Stimulated activated CD4-positive, alpha-beta T cell treated with anti-CD3 and anti-CD28 coated beads, Interleukin-4, amount 100 ng/mL, for 4 hours (primary cell): Measurements from ENCODE around the gene RNF5.
A peak's percentile ranks its signal among the peaks of the same experiment; 100 is the strongest.
"Not testable (repeated sequence)": the region's sequence is repeated elsewhere in the genome, so short reads cannot be mapped to it uniquely, and the experiment has no call there.

Experiments used
- DNase-seq, 2 experiments: peaks; one replicate each; pipeline ENCODE4 v3.0.0-alpha.2; 2020

RNF5 gene

DNA sequence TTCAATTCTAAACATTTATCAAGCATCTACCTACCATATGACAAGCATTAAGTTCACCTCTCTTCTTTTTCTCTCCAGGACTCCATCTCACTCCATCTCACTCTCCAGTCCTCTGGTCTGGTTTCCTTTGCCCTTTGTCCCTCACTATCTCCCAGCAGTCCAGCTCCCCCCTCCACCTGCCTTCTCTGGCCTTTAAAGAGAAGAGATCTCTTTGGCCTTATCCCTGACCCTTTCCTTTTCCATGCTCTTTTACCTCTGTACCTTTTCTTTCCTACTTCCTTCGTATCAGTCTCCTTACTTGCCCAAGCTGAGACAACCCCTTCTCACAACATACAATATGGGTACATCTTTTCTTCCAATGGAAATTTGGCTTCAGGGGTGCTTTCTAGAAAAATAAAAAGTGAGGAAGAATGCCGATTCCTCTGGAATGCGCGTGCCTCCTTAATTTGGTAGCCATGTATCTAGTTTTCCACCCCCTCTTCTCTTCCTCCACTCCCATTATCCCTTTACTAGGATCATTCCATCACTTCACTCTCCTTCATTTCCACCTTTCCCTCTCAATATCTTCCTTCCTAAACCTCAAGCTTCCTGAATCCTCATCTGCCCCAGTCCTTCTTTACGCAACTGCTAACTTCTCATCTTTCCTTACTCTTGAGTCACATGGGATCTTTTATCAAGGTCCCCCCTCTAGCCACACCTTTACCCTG is 1.6 kb upstream of the RNF5 start:
- DNase-seq, result no peak

GRCh38 chr6:32177183-32177787 is 920 bp upstream of the RNF5 start:
- DNase-seq, result peak in 1 of 2 experiments; percentile 34

DNA sequence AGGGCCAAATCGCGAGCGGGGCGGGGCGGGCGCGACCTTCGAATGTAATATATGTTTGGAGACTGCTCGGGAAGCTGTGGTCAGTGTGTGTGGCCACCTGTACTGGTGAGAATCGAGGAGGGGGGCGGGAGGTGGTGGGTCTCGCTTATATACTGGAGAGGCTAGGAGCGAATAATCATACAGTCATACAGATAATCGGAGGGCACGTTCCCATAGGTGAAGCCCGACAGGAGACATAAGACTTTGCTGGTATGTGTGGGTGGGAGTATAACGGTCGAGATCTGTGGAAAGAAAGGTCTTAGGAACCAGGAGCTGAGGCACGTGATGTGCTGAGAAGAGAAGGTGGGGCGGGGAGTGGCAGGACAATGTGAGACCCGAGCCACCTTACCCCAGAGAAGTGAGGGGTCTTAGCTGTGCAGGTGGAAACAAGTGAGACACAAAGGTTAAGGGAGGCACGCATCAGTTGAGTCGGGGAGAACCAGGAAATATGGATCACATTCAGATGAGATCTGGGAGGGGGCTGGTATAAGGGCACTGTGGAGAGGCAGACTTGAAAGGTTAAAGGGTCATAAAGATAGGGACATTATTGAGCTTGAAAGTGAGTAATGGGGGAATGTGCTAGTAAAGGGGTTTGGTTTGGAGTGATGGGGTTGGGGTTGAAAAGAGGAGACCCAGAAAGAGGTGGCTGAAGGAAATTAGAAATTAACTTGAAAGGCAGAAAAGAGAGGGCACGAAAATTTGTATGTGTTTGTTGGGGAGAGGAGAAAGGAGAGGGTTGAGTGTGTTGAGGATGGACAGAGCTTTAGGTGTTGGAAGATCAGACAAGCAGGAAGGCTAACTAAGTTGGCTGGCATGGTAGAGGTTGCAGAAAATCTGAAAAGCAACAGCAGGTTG is 589 bp downstream of the RNF5 start:
- DNase-seq, result no peak

- no peak for DNase-seq
These were observed 1.7 kb downstream of the RNF5 start for GRCh38 chr6:32179766-32180405.

GRCh38 chr6:32181148-32181702 is 3.0 kb downstream of the RNF5 start:
- no peak for DNase-seq

DNA sequence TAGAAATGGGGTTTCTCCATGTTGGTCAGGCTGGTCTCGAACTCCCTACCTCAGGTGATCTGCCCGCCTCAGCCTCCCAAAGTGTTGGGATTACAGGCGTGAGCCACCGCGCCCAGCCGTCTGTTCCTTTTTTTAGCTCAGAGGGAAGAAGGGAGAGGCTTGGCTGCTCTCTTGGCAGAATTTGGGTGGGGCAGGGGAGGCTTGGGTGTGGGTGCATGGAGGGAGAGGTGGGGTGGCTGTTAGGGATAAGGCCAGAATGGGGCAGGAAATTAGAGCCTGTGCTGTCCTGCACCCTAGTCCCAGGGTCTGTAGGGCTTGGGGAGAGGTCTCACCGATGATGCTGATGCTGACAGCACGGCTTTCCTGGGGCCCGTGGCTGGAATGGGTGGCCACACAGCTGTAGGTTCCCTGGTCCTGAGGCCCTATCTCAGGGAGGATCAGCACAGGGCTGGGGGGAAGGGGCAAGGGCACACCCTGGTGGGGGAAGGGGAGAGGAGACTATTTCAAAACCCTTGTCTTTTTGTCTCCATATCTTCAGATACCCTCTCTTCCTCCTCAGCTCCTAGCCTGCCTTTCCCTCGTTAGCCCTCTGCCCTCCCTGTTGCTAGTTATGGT is 3.8 kb downstream of the RNF5 start:
- DNase-seq, result no peak

DNA sequence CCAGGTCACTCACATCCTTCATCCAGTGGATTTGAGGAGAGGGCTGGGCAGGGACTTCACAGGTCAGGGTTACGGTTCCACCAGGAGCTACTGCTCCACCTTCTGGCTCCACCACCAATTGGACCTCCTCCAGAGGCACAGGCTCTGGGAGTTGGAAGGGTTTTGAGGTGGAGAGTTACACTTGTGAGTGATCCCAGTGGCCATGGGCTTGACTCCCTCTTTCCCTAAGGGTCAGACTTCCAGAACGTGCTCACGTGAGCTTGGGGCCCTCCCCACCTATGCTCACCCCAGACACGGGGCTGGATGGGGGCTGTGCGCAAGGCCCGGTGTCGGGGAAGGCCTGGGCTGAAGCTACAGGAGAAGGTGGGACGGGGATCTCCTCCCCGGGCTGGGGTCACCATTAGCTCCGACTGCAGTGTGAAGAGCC is 4.4 kb downstream of the RNF5 start:
- DNase-seq, result no peak

GRCh38 chr6:32183030-32183429 is 4.8 kb downstream of the RNF5 start:
- no peak for DNase-seq

DNA sequence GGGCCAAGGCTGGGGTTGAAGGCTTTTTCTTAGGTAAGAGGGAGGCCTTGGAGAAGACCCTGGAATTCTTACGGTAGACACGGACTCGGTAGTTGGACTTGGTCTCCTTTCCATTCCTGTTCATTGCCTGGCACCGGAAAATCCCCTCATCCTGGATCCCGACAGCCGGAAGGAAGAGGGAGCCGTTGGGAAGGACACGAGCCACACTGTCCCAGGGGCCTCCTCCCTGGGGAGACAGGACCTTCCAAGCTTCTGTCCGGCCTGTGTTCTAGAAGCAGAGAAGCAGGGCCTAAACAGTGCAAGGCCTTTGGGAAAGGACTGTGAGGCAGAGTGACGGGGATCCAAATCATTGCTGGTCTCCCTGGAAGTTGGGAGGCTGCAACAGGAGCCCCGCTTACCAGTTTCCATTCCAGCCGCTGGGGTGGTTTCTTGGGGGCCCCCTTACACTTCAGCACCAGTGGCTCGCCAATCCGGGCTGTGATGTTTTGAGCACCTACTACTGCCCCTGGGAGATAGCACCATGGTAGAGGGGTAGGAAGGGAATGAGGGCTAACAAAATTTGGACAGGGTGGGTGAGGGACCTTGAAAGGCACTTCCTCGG is 5.4 kb downstream of the RNF5 start:
- DNase-seq, result no peak

DNA sequence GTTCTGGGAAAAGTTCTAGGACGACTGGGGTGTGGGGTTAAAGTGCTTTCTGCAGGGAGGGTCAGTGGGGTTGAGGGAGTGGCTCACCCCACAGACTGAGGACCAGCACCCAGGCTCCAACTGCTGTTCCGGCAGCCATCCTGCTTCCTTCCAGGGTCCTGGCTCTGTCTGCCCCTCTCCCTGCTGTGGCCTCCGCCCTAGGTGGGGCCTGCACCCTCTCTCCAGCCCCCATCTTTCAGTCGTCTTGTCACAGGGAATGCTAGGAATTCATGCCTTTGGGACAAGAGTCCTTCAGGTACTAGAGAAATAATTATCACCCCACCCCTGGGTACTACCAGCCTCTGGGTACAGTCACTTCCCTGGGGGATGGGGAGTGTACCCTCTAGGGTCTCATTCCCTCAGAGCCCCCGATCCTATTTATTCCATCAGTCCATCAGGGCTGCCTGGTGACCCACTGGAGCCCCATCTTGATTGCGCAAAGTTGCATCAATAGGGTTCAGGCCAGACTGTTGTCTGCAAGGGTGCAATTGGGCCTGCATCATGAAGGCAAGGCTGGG is 6.0 kb downstream of the RNF5 start, which contains the start of gene AGER:
AGER (minus strand) TSS at position 170 of the 557 bp plus-strand sequence; CDS start at position 139, 31 bp downstream.
- DNase-seq, result no peak

DNA sequence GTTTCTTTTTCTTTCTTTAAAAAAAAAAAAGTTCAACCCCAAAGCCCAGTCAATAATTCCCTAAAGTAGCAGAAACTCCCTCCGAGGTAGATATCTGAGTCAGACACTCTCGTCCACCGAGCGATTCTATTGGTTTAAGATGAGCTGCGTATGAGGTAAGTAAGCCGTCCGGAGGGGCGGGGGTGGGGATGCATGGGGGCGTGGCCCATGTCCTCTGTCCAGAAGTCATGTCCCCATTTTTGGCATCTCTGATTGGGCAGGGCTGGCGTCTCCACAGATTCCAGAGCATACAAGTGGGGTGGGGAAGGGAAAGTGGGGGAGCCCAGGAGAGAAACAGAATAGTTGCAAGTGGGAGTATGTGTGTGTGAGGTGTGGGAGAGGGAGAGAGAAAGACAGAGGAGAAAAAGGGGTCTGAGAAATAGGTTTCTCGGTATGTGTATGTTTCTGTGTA is 7.5 kb downstream of the RNF5 start:
- peak; percentile 51 to 56 for DNase-seq

DNA sequence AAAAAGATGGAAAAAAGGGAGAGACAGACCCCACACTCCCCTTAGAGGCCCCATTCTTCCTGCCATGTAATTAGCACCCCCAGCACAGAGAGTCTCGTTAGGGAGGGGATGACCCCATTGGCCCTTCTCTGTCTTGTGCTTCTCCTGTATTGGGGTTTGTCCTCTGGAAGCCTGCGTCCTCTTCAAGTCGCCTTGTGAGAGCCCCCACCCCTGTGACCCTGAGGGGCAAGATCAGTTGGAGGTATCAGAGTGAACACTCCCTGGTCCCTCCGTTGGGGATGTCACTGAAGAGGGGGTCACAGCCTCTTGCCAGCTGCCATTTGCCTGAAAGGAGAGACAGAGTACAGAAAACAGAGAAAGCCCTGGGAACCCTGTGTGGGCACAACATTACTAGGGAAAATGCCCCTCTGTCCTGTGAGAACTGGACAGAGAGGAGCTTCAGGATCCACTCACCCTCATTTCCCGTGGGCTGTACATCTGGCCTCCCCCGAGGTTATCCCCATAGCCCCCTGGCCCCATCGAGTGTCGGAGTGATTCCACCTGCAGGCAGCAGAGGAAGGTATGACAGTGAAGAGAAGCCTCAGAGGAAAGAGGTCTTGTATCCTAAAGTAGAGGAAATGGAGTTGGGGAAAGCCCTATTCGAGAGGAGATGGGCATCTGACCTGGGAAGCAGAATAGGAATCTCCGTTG is 8.1 kb downstream of the RNF5 start:
- not testable (repeated sequence) for DNase-seq

DNA sequence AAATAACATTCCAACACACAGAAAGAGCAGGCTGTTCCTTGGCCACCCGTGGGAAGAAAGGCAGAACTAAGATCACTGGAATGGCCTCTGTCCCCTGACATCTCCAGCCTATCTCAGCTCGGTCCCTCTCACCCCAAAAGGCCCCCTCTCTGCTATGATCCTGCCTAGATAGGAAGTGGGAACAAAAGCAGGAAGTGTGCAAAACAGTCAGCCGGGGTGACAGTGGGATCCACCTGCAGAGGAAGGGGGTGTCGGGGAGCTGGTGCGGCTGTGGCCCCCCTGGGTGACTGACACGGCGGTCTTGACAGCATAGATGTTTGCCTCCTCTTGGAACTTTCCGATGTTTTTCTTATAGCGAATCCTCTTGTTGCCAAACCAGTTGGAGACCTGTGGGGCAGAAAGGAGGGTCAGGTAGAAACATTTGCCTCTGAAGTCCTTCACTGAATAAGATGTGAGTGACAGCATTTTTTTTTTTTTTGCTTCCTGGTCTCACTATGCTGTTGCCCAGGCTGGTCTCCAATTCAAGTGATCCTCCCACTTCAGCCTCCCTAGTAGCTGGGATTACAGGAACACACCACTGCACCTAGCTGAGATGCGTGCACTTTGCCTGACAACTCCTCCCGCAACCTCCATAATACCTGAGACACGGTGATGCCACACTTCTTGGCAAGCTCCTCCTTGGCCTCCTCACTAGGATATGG is 9.0 kb downstream of the RNF5 start:
- DNase-seq, result no peak

DNA sequence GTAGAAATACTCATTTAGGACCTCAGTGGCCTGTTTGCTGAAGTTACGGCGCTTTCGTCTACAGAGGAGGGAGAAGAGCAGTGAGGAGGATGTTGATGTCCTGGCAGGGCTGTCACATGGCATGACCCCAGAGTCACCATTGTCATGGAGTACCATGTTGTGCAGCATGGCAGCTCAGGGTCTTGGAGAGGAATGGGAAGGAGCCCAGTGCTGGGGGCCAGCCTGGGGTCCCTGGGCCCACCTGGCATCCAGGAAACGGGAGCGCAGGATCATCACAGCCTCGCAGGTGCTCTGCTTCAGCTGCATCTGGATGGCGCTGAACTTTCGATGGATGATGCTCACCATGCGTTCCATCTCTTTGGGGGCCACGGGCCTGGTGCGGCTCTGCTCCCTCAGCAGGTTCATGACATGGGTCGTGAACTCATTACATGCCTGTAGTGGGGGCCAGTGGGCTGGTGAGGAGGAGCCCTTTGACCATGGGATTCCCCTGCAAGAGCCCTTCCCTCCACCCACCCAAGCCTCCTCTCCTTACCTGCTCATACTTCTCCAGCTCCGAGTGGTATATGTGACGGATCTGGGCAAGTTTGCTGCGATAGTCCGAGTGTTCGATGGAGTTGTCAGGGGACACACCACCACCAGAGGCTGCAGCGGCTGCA is 9.6 kb downstream of the RNF5 start:
- not testable (repeated sequence) for DNase-seq

DNA sequence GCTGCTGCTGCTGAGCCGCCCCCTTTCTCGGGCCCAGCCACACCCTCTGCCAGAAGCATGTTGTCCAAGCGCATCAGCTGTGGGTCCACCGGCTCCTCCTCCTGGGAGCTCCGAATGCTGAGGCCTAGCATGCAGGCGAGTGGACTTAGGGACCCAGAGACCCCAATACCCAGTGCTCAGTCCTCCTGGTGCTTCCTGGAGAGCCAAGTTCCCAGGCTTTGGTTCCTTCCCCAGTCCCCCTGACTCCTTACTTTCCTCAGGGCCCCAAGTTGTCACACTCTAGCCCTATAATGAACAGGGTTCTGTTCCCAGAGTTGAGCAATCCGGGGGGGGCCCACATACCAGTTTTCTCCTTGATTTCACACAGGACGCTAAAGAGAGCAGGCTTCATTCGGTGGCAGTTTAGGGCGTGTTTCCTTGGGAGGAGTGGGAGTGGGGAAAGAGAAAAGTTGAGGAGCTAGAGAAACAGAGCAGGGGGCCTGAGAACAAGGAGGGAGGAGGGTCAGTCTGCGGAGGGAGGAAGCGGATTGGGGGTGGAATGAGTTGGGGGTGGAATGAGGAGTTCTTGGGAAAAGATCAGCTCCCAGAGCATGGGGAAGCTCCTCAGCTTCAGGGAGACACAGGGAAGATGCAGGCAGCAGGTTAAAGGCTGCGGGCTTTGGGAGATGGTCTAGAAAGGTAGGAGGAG is 10.3 kb downstream of the RNF5 start:
- no peak for DNase-seq

DNA sequence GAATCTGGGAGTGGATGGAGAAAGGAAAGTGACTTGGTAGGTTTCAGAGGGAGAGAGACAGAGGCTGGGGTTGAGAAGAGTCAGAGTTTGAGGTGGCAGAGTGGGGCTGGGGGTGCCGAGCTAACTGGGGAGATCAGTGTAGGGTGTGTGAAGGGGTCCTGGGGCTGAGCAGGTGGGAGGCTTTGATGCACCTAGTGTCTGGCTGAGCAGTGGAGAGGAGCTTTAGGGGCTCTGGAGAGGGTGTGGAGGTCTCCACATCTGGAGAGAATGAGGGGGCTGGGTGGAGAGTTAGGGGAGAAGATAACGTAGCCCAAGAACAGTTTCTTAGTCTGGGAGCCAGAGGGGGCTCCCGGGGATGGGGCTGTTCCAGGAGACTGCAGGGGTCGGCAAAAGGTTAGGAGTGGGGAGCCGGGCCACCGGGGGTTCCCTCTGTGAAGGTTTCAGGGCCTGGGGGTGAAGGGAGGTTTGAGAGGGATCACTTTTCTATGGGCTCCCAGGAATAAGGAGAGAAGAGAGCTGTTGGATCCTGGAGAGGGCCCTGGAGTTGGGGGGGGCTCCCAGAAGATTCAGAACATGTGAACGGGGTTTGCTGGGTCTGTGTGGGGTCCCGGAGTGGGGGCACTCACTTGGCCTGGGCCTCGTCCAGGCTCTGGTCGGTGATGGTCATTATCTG is 11.0 kb downstream of the RNF5 start:
- DNase-seq, result no peak

- no peak for DNase-seq
These were observed 11.5 kb downstream of the RNF5 start for GRCh38 chr6:32189742-32190053.

- peak; percentile 83 to 85 for DNase-seq
These were observed 12.0 kb downstream of the RNF5 start, which contains the start of gene PBX2 for GRCh38 chr6:32190054-32190851. PBX2 (minus strand) TSS chr6:32190202; CDS start chr6:32189915, 287 bp downstream.
